GM19193 (cell line): ENCODE measurements around the gene NES.

ENCODE experiments used
- POLR2A ChIP-seq: IDR thresholded peaks from 4 replicates; pipeline ENCODE4 v1.6.1; 2011; ENCODE audit not compliant: insufficient read depth, insufficient read length; ENCODE audit errors: extremely low read depth

The NES gene

GRCh38 chr1:156706657-156707416, 29.6 kb upstream of the NES start:
- no peak for TF ChIP-seq POLR2A

GRCh38 chr1:156705918-156706656, 28.9 kb upstream of the NES start:
- no peak for TF ChIP-seq POLR2A

GRCh38 chr1:156705321-156705917, 28.2 kb upstream of the NES start, which contains the start of gene CRABP2:
Gene CRABP2 (minus strand): TSS chr1:156705583. CDS start chr1:156705446, 137 bp downstream.
- no peak for TF ChIP-seq POLR2A

- TF ChIP-seq POLR2A = no peak
These were observed 27.7 kb upstream of the NES start for GRCh38 chr1:156704930-156705320.

GRCh38 chr1:156704166-156704711, 27.0 kb upstream of the NES start:
- no peak for TF ChIP-seq POLR2A

- no peak for TF ChIP-seq POLR2A
These were observed 26.5 kb upstream of the NES start for GRCh38 chr1:156703741-156704140.

- no peak for TF ChIP-seq POLR2A
These were observed 26.1 kb upstream of the NES start for GRCh38 chr1:156703336-156703735.

- no peak for TF ChIP-seq POLR2A
These were observed 23.7 kb upstream of the NES start for GRCh38 chr1:156700736-156701531.

GRCh38 chr1:156698995-156699394, 21.8 kb upstream of the NES start:
- TF ChIP-seq POLR2A = no peak

- no peak for TF ChIP-seq POLR2A
These were observed 20.3 kb upstream of the NES start for GRCh38 chr1:156697481-156697880.

GRCh38 chr1:156696755-156697154, 19.5 kb upstream of the NES start:
- no peak for TF ChIP-seq POLR2A

GRCh38 chr1:156694690-156694962, 17.4 kb upstream of the NES start:
- TF ChIP-seq POLR2A = no peak

GRCh38 chr1:156693848-156694689, 16.9 kb upstream of the NES start:
- no peak for TF ChIP-seq POLR2A
